CD4-positive, alpha-beta T cell (primary cell): Measurements from ENCODE around the gene CSRP2. TPM values are rescaled to one million over a fixed set of nuclear protein-coding genes. Genes with fewer than 3 reads are reported as not detected.

ENCODE experiments used
- ATAC-seq: fragments of 200-7000 bp; cut with Tn5 transposase; one replicate; pipeline ENCODE4 v1.10.0; 2022; ENCODE audit warnings: mild to moderate bottlenecking; ENCODE audit not compliant: poor library complexity
- CTCF ChIA-PET: fragments of 350-600 bp; sonication (Branson Sonifier 250); formaldehyde crosslinking; loops from one replicate; lab custom pipeline; 2021; ENCODE audit warnings: antibody characterized with exemption, inconsistent platforms; lab: Charles Lee
- POLR2A ChIA-PET: fragments of 350-600 bp; sonication (Branson Sonifier 250); formaldehyde crosslinking; loops from one replicate; lab custom pipeline; 2021; ENCODE audit warnings: antibody characterized with exemption, inconsistent platforms; lab: Charles Lee
- DNase-seq, 14 experiments: peaks; one replicate each; pipeline ENCODE4 v3.0.0-alpha.2; 2013 to 2020; ENCODE audit warnings: mixed read lengths in 2 of 14
- H3K27ac ChIP-seq, 2 donors: one replicate each; pipeline versions ENCODE4 v1.5.1 to v1.7.0; 2013; ENCODE audit warnings: low read length in 2 of 2, low read depth in 1 of 2, mild to moderate bottlenecking in 1 of 2
- H3K27me3 ChIP-seq, 2 experiments: 1 replicate in 1 of 2; 2 replicates in 1 of 2; pipeline versions ENCODE4 v1.6.1 to v1.7.0; 2013; ENCODE audit warnings: low read length in 2 of 2, control low read depth in 1 of 2, mild to moderate bottlenecking in 1 of 2, moderate library complexity in 1 of 2; ENCODE audit not compliant: insufficient read depth in 2 of 2, control insufficient read depth in 1 of 2
- H3K36me3 ChIP-seq: one replicate; pipeline ENCODE4 v1.6.1; 2013; ENCODE audit warnings: low read length, control low read depth; ENCODE audit not compliant: insufficient read depth
- H3K4me1 ChIP-seq: one replicate; pipeline ENCODE4 v1.6.1; 2013; ENCODE audit warnings: low read length, control low read depth; ENCODE audit not compliant: insufficient read depth
- H3K4me3 ChIP-seq: one replicate; pipeline ENCODE4 v1.5.1; 2013; ENCODE audit warnings: mild to moderate bottlenecking, low read length, moderate library complexity
- H3K9me3 ChIP-seq, 2 experiments: 1 replicate in 1 of 2; 2 replicates in 1 of 2; pipeline versions ENCODE4 v1.6.1 to v1.7.0; 2013; ENCODE audit warnings: low read length in 2 of 2, mild to moderate bottlenecking in 2 of 2, control low read depth in 1 of 2, moderate library complexity in 1 of 2; ENCODE audit not compliant: control insufficient read depth in 1 of 2, insufficient read depth in 1 of 2
- H3K27ac Mint-ChIP-seq: one replicate; pipeline ENCODE4 v1.8.0; 2020; ENCODE audit warnings: mixed read lengths
- H3K27me3 Mint-ChIP-seq: one replicate; pipeline ENCODE4 v1.8.0; 2021; ENCODE audit warnings: mixed read lengths
- H3K36me3 Mint-ChIP-seq: one replicate; pipeline ENCODE4 v1.8.0; 2021; ENCODE audit warnings: low read depth, mixed read lengths
- H3K4me1 Mint-ChIP-seq: one replicate; pipeline ENCODE4 v1.8.0; 2021; ENCODE audit warnings: low read depth, mixed read lengths
- H3K4me3 Mint-ChIP-seq: one replicate; pipeline ENCODE4 v1.8.0; 2020; ENCODE audit warnings: mild to moderate bottlenecking, mixed read lengths
- H3K9me3 Mint-ChIP-seq: one replicate; pipeline ENCODE4 v1.8.0; 2020; ENCODE audit warnings: mixed read lengths
- intact Hi-C, 2 experiments: fragments of 100-400 bp; cut with DNase I in 1 of 2; cut with micrococcal nuclease in 1 of 2; formaldehyde crosslinking; loops; one replicate each; pipeline versions ENCODE4 v1.15.1 to v1.9.0; 2023 to 2025; cut with DNase I, micrococcal nuclease
- total RNA-seq, 174 experiments: library from RNA in 2 of 174; stranded (reverse) in 2 of 174; gene quantifications; one replicate each; pipeline ENCODE4 v1.2.3 and lab custom pipeline; 2021 to 2026
- TF ChIP-seq, protein P1 (sequence below): fragments of 200-600 bp; IDR thresholded peaks from one replicate; pipeline ENCODE4 v1.8.0; 2022; ENCODE audit warnings: antibody characterized with exemption, mild to moderate bottlenecking

Gene CSRP2
- total RNA-seq, 2 experiments from 2014 or later, result not detected

DNA sequence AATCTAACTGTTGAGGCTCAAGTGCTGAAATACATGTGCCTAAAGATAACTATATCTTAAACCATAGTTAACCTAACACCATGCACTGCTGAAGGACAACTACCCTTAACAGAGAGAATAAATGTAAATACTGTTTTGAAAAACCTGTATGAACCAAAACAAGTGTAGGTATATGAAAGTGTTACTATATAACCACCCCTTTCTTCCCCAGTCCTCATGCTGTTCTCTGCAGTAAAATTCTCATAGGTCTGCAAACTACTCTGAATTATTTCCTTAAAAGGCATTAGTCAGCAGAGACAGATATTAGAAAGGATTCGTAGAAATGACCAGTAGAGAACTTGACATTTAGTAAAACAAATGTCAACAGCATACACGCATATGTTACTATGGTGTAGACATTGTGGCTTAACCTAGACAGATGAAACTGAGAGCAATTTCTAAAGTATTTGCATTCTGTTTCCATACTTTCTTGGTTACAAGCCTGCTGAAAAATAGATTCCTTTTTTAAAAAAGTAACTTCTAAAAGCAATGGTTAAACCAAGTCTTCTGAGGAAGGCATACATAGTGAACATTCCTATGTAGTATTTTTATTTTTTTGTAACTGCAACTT, 13.9 kb downstream of the CSRP2 start:
- H3K4me1 ChIP-seq, result no peaks in the 10 kb centered on the region
- ATAC-seq (no peak), DNase-seq (no peak)
- H3K36me3 ChIP-seq, result no peaks in the 10 kb centered on the region
- TF ChIP-seq, protein P1, sequence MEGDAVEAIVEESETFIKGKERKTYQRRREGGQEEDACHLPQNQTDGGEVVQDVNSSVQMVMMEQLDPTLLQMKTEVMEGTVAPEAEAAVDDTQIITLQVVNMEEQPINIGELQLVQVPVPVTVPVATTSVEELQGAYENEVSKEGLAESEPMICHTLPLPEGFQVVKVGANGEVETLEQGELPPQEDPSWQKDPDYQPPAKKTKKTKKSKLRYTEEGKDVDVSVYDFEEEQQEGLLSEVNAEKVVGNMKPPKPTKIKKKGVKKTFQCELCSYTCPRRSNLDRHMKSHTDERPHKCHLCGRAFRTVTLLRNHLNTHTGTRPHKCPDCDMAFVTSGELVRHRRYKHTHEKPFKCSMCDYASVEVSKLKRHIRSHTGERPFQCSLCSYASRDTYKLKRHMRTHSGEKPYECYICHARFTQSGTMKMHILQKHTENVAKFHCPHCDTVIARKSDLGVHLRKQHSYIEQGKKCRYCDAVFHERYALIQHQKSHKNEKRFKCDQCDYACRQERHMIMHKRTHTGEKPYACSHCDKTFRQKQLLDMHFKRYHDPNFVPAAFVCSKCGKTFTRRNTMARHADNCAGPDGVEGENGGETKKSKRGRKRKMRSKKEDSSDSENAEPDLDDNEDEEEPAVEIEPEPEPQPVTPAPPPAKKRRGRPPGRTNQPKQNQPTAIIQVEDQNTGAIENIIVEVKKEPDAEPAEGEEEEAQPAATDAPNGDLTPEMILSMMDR, result no peak
- ChIA-PET CTCF (no interaction called here), POLR2A (no interaction called here)
- no peak overlapping the region for H3K27ac Mint-ChIP-seq
- H3K9me3 Mint-ChIP-seq, result no peaks in the 10 kb centered on the region
- peaks cover 0 to 7% of the 10 kb centered on the region in 2 experiments for H3K27me3 ChIP-seq
- H3K36me3 Mint-ChIP-seq, result no peaks in the 10 kb centered on the region
- H3K4me3 ChIP-seq, result no peak overlapping the region
- H3K4me1 Mint-ChIP-seq, result no peaks in the 10 kb centered on the region
- peaks cover 12% of the 10 kb centered on the region for H3K27me3 Mint-ChIP-seq
- intact Hi-C loops, result no loop called here
- H3K27ac ChIP-seq, result no peak overlapping the region
- no peaks in the 10 kb centered on the region for H3K9me3 ChIP-seq
- H3K4me3 Mint-ChIP-seq, result no peak overlapping the region

DNA sequence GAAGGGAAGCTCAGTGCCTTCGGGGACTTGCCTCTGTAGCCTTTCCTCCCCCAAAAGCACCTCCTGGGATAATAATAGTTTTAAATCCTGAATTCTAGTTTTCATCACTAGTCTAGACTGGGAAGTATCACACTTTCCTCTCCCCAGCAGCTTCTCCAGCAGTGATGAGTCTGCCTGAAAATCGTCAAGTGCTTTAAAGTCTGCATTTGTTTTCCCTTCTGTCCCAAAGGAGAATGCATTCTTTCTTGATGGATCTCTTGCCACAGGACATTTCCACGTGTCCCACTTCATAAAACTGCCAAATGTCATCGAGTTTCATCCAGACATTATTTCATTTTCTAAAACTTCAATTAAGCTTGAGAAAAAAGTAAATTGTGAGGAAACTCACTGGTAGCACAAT, 15.0 kb downstream of the CSRP2 start:
- no peak for ATAC-seq
- TF ChIP-seq, protein P1, result no peak
- Mint-ChIP-seq H3K27ac (no peak overlapping the region), H3K4me1 (no peaks in the 10 kb centered on the region), H3K27me3 (peaks cover 10% of the 10 kb centered on the region), H3K36me3 (no peaks in the 10 kb centered on the region), H3K4me3 (no peak overlapping the region), H3K9me3 (no peaks in the 10 kb centered on the region)
- Histone ChIP-seq H3K4me3 (no peak overlapping the region), H3K9me3 (no peaks in the 10 kb centered on the region), H3K27me3 (peaks cover 0 to 7% of the 10 kb centered on the region in 2 experiments), H3K36me3 (no peaks in the 10 kb centered on the region), H3K4me1 (no peaks in the 10 kb centered on the region), H3K27ac (no peak overlapping the region)
- ChIA-PET POLR2A (no interaction called here), CTCF (no interaction called here)
- no peak for DNase-seq
- intact Hi-C loops, result no loop called here

DNA sequence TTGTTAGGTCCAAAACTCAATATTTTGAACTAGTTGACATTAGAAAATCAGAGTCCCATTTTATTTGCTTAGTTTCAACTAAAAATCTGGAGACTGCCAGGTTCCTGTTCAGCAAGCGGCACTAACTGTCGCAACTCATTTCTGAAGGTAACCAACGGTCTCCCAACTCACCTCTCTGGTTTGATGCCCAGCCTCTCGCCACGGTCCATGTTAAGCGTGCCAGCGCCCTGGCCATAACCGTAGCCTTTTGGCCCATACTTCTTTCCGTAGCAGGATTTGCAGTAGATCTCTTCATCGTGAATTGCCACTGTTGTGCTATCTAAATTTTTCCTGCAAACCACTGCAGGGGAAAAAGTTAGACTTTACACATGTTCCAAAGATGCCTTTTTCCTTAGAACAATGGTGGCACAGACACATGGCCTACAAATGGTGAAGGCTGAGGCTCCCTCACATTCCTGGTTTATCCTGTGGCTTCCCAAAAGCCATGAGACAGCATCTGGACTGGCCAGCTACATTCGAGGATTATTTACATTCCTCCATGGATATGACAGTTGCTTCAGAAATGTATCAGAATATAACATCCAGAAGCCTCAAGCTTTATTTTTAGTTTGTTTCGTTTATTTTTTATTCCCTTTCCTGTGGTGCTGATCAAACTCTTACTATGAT, 15.7 kb downstream of the CSRP2 start:
- DNase-seq (no peak), ATAC-seq (no peak)
- Histone ChIP-seq H3K4me1 (no peaks in the 10 kb centered on the region), H3K27me3 (peaks cover 0 to 7% of the 10 kb centered on the region in 2 experiments), H3K36me3 (no peaks in the 10 kb centered on the region), H3K9me3 (no peaks in the 10 kb centered on the region), H3K4me3 (no peak overlapping the region), H3K27ac (no peak overlapping the region)
- Mint-ChIP-seq H3K36me3 (no peaks in the 10 kb centered on the region), H3K4me1 (no peaks in the 10 kb centered on the region), H3K4me3 (no peak overlapping the region), H3K9me3 (no peaks in the 10 kb centered on the region), H3K27me3 (peaks cover 10% of the 10 kb centered on the region), H3K27ac (no peak overlapping the region)
- intact Hi-C loops, result no loop called here
- TF ChIP-seq, protein P1, result no peak
- ChIA-PET CTCF (no interaction called here), POLR2A (no interaction called here)
